ENCODE measurements around the gene JAG2.
A peak's percentile ranks its signal among the peaks of the same experiment; 100 is the strongest.

JAG2 gene

GRCh38 chr14:105203057-105203531 is 34.5 kb upstream of the JAG2 start:
- peak; percentile 65 for DNase-seq

- DNase-seq: no peak
Measured at GRCh38 chr14:105201925-105202513, 33.4 kb upstream of the JAG2 start.

- DNase-seq: no peak
Measured at GRCh38 chr14:105201156-105201924, 32.8 kb upstream of the JAG2 start.

- DNase-seq: no peak
Measured at GRCh38 chr14:105200641-105201040, 32.1 kb upstream of the JAG2 start.

GRCh38 chr14:105200074-105200473 is 31.5 kb upstream of the JAG2 start:
- no peak for DNase-seq

- no peak for DNase-seq
Measured at GRCh38 chr14:105199093-105199492, 30.5 kb upstream of the JAG2 start.

- DNase-seq: no peak
Measured at GRCh38 chr14:105198588-105198987, 30.0 kb upstream of the JAG2 start.

- peak; percentile 25 for DNase-seq
Measured at GRCh38 chr14:105197211-105197641, 28.6 kb upstream of the JAG2 start.

- no peak for DNase-seq
Measured at GRCh38 chr14:105196265-105196960, 27.8 kb upstream of the JAG2 start.

- no peak for DNase-seq
Measured at GRCh38 chr14:105195522-105196264, 27.1 kb upstream of the JAG2 start.

GRCh38 chr14:105195051-105195450 is 26.5 kb upstream of the JAG2 start:
- DNase-seq: no peak

GRCh38 chr14:105193916-105194782 is 25.6 kb upstream of the JAG2 start:
- DNase-seq: no peak

- peak; percentile 30 for DNase-seq
Measured at GRCh38 chr14:105192866-105193731, 24.5 kb upstream of the JAG2 start.

GRCh38 chr14:105187935-105188524 is 19.5 kb upstream of the JAG2 start:
- no peak for DNase-seq

- DNase-seq: no peak
Measured at GRCh38 chr14:105187116-105187515, 18.5 kb upstream of the JAG2 start.

GRCh38 chr14:105185973-105186372 is 17.4 kb upstream of the JAG2 start:
- no peak for DNase-seq

GRCh38 chr14:105185001-105185400 is 16.4 kb upstream of the JAG2 start:
- DNase-seq: no peak

- DNase-seq: no peak
Measured at GRCh38 chr14:105184461-105184860, 15.9 kb upstream of the JAG2 start.

GRCh38 chr14:105182296-105183020 is 13.9 kb upstream of the JAG2 start:
- DNase-seq: no peak
